ENCODE data around the gene RNF217.
"Not testable (repeated sequence)": the region's sequence is repeated elsewhere in the genome, so short reads cannot be mapped to it uniquely, and the experiment has no call there.

The RNF217 gene

DNA sequence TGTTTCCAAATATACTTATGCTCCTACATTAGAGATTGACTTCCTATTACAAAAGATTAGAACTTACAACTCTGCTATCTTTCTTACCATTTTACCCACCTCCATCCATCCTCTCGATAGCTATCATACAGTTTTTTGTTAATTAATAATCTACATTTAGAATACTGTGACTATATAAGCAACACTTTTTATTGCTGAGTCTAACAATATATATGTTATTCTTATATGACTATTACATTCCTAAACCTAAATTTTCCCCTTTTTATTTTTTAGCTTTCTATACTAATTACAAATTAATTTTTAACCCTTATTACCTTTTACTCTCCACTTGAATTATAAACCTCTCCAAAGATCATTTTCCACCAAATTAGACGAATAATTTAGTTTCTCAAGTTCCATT is 57.0 kb downstream of the RNF217 start:
- DNase-seq (ENCODE audit: low read depth), result no peak

DNA sequence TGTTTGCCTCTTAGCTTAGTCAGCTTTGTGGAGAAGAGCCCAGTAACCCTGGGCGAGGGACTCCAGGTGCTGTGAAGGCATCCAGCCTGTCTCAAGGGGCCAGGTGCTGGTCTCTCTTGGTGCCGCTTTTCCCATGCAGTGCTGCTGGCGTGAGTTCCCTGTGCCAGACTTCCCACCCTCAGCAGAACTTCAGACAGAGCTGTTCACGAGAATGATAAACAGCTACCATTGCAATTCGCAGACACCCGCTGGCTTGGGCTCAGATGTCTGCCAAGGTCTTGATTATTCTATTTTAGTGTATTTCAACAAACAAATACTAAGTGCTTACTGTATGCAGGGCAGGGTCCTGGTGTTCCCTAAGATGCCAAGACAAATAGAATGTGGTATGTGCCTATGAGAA is 57.7 kb downstream of the RNF217 start:
- DNase-seq (ENCODE audit: low read depth), result no peak

DNA sequence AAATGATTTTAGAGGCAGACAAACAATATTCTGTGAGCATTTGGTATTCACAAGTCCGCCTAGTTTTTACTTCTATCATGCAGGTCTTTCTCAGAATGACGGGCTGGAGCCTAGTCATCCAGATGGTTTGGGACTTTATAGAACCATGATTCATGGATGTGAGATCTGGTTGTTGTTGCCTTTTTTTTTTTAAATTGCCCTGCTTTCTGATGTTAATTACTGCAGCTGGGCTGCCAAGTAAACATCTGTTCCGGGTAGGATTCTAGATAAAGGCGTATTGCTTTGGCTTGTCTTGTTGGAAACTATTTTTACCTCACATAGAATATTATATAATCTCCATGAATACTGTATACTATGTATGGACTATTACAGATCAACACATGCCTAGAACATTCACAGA is 58.1 kb downstream of the RNF217 start:
- peak; percentile 67 for DNase-seq (ENCODE audit: low read depth)

DNA sequence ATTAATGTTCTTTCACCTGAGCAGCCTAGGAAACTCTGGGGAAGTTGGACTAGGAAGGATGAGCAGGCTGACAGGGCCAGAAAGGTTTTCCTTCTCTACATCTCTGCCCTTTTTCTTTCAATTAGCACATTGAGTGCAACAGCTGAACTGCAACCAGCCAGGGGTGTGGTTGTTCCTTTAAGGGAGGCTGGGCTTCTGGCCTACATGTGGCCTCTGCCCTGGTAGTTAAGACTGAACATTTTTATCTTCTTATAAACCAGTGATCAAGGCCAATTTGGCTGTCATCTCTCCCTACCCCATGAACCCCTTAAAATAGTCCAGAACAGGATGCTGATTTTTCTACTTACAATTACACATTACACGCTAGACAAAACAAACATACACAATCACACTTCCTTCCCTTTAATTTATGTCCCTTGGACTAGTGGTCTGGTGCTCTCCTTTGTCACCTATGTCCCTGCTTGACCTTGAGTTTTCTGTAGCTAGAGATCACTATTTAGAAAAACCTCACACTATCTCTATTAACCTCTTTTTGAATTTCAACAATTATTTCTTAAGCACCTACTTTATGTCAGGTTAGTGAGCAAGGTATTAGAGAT is 60.3 kb downstream of the RNF217 start:
- no peak for DNase-seq (ENCODE audit: low read depth)

DNA sequence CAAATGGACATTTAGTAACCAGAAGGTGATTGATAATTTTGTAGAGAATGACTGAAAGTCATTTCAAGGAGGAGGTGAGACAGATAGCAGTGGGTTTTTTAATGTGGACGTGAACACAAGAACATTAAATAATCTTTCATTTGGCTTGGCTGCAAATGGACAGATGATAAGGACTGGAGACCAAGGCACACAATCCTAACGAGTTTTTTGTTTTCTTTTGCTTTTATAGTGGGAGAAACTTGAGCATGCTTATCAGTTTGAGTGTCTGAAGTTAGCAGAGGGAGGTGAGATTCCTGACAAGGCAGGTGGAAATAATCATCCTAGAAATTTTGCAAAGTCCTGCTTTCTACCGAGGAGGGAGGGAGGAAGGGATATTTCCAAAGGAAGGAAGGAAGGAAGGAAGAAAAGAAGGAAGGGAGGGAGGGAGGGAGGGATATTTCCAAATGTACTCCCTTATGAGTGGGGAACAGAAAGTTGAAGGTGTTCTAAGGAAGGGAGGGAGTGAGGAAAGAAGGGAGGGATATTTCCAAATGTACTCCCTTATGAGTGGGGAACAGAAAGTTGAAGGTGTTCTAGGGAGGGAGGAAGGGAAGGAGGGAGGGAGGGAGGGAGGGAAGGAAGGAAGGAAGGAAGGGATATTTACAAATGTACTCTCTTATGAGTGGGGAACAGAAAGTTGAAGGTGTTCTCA is 63.1 kb downstream of the RNF217 start:
- no peak for DNase-seq (ENCODE audit: low read depth)

DNA sequence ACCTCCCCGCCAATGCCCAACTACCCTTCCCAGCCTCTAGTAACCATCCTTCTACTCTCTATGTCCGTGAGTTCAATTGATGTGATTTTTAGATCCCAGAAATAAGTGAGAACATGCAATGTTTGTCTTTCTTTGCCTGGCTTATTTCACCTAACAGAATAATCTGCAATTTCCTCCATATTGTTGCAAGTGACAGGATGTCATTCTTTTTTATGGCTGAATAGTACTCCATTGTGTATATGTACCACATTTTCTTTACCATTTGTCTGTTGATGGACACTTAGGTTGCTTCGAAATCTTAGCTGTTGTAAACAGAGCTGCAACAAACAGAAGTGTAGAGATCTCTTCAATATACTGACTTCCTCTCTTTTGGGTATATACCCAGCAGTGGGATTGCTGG is 65.0 kb downstream of the RNF217 start:
- no peak for DNase-seq (ENCODE audit: low read depth)

DNA sequence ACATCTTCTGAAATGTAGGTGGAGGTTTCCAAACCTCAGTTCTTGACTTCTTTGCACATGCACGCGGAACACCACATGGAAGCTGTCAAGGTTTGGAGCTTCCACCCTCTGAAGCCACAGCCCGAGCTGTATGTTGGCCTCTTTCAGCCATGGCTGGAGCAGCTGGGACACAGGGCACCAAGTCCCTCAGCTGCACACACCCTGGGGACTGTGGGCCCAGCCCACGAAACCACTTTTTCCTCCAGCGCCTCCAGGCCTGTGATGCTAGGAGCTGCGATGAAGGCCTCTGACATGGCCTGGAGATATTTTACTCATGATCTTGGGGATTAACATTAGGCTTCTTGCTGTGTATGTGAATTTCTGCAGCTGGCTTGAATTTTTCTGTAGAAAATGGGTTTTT is 68.7 kb downstream of the RNF217 start:
- DNase-seq (ENCODE audit: low read depth), result no peak

DNA sequence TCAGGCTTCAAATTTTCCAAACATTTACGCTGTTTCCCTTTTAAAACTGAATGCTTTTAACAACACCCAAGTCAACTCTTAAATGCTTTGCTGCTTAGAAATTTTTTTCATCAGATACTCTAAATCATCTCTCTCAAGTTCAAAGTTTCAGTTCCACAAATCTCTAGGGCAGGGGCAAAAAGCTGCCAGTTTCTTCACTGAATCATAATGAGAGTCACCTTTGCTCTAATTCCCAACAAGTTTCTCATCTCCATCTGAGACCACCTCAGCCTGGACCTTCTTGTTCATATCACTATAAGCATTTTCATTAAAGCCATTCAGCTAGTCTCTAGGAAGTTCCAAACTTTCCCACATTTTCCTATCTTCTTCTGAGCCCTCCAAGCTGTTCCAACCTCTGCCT is 69.1 kb downstream of the RNF217 start:
- DNase-seq (ENCODE audit: low read depth), result no peak

DNA sequence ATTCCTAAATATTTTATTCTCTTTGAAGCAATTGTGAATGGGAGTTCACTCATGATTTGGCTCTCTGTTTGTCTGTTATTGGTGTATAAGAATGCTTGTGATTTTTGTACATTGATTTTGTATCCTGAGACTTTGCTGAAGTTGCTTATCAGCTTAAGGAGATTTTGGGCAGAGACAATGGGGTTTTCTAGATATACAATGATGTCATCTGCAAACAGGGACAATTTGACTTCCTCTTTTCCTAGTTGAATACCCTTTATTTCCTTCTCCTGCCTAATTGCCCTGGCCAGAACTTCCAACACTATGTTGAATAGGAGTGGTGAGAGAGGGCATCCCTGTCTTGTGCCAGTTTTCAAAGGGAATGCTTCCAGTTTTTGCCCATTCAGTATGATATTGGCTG is 72.7 kb downstream of the RNF217 start:
- not testable (repeated sequence) for DNase-seq (ENCODE audit: low read depth)

DNA sequence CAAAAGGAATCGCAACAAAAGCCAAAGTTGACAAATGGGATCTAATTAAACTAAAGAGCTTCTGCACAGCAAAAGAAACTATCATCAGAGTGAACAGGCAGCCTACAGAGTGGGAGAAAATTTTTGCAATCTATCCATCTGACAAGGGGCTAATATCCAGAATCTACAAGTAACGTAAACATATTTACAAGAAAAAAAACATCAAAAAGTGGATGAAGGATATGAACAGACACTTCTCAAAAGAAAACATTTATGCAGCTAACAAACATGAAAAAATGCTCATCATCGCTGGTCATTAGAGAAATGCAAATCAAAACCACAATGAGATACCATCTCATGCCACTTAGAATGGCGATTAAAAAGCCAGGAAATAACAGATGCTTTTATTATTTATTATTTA is 74.2 kb downstream of the RNF217 start:
- DNase-seq (ENCODE audit: low read depth), result not testable (repeated sequence)

DNA sequence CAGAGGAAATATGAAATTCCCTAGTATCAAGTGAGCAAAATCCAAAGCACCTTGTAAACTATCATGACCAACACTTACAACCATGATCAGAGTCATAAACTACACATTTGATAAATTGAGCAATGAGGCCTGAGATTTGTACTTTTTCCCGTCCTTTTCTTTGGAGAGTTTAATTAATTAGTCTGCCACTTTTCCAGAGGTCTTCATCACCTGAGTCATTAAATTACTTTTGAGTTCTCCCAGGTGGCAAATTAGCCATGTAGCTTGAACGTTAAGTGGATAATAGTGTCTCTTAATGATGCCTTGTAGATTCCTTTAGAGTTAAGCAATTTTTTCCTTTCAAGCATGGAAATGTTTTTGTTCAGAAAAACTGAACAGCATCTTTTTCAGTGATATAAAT is 75.6 kb downstream of the RNF217 start:
- DNase-seq (ENCODE audit: low read depth), result no peak

DNA sequence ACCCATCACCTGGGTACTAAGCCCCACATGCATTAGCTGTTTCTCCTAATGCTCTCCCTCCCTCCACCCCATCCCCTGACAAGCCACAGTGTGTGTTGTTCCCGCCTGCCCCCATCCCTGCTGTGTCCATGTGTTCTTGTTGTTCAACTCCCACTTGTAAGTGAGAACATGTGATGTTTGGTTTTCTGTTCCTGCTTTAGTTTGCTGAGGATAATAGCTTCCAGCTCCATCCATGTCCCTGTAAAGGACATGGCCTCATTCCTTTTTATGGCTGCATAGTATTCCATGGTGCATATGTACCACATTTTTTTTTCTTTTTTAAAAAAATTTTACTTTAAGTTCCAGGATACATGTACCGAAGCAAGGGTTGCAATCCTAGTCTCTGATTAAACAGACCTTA is 76.7 kb downstream of the RNF217 start:
- DNase-seq (ENCODE audit: low read depth), result no peak

DNA sequence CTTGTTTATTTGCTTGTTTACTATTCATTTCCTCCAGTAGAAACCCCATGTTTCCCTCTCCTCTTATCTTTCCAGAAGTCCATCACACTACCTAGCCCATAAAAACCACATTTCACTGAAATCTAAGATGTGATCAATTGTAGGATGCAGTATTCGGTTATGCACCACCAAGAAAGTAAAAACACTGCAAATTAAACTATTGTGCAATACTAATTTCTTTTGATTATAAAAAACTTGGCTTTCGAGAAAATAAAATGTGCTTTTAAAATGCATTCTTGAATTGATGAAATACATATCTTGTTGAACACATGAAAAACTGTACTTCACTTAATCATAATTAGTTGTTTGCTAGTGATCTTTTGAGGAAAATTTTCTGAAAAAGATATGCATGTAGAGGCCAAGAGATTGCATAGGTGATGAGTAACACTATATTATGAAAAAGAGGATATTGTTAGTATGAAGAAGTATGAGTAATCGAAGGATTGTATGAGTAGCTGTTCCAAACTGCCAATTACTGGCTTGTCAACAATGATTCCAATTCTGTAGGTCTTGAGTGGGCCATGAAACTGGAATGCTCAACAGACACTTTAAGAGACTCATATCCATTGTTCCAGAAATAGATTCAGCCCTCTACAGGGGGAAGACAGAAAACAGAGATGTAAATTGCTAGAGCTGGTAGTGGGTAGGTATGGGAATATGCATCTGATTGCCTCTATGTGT is 79.7 kb downstream of the RNF217 start:
- no peak for DNase-seq (ENCODE audit: low read depth)

DNA sequence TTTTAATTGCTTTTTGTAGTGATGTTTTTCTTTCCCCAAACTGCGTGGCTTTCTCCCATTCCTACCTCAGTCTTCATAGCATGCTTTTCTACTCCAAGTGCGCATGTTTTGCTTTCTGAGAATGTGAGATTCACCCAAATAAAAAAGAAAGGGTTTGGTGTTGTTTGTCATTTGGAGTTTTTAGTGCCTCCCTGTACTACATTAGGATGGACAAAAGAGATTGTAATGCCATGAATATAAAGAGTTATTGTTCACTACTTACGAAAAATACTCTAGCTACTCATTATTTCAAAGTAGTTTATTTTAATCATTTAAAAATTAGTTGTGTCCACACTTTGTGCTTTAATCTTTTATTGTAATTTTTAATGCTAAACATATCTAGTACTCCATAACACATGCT is 81.8 kb downstream of the RNF217 start:
- DNase-seq (ENCODE audit: low read depth), result no peak

DNA sequence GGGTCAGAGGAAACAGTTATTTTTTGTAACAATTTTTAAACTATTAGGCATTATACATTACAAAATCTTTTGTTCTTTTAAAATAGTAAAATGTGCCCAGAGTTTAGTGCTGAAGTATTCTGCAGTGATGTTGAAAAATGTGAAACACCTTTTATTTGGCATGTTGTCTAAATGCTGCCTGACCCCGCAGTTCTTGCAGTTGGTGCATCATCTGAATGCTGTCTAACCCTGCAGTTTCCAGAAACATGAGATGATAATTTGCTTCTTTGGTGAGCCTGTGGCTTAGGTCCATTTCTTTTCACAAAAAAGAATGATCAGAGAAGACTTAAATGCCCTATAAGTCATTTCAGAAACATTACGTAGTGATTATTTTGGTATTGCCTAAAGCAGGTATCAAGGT is 82.4 kb downstream of the RNF217 start:
- DNase-seq (ENCODE audit: low read depth), result no peak

DNA sequence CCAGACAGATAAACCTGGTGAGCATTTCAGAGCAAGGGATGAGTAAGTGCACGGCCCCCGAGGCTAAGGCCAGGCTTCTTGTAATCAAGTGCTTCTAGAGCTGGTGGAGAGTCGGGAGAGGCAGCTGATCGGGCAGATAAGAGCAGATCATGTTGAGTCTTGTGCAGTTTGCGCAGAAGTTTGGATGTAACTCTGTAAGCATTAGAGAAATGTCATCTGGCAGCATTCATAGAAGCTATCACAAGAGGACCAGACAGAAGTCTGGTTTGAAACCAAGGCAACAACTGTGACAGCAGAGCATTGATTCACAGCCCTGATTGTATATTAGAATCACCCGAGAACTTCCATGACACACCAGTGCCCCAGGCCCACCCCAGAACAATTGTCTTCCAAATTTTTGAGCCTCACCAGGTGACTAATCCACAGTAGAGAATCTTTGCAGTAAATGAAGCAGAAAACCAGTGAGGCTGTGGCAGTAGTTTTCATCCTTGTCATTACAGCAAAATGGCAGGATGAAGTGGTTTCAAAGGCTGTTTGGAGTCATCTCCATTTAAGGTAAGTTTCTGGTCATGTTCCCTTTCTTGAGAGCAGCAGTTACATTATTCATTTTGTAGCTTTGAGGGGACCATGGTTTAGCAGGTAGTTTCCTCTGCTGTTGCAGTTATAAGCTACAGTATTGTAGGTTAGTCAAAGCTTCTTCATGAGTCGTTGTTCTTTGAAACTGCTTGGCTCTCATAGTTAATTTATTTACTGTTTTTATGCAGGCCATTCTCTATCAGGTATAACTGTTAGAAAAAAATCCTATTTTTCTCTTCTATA is 84.1 kb downstream of the RNF217 start:
- peak; percentile 67 for DNase-seq (ENCODE audit: low read depth)

DNA sequence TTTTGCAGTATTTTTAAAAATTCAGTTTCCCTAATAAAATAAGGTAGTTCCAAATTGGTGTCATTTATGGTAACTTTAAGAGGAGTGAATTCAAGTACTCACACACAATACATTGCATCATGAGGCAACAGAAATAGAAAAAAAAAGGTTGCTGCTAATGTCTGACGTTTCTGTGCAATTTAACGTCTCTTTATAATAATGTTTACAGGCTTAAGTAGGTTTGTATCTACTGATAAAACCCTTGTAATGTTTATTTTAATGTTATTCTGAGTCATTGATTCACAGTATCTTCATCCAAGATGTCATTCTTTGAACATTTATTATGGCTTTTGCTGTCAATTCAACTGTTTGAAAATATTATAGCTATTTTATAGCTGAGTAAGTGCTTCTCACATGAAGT is 86.0 kb downstream of the RNF217 start:
- no peak for DNase-seq (ENCODE audit: low read depth)

DNA sequence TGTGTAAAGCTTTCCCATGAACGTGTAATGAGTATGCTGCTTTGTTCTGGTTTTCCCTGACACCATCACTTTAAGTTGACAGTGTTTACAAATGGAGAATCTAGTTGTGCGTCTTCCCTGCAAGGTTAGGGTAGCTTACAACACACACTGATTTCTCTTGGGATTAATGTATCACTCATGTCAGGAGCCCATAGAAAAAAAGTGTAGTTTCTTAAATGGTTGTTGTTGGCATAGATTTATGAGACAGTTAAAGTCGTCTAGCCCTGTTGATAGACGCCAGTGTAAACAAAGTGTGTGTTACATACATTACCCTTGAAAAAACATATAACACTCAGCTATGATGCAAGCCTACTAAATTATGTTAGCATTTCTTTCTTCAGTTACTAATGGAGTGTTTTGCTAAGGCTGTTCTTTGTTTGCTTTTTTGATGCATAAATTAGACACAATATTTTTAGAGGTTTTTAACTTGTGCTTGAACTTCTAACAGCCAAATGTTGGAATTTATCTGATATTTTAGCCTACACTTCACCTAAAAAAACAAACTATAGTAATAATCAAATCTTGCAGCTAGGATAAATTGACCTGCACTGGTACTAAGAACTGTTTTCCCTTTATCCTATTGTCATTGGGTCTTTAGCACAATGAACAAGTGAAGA is 88.6 kb downstream of the RNF217 start:
- peak; percentile 78 for DNase-seq (ENCODE audit: low read depth)

DNA sequence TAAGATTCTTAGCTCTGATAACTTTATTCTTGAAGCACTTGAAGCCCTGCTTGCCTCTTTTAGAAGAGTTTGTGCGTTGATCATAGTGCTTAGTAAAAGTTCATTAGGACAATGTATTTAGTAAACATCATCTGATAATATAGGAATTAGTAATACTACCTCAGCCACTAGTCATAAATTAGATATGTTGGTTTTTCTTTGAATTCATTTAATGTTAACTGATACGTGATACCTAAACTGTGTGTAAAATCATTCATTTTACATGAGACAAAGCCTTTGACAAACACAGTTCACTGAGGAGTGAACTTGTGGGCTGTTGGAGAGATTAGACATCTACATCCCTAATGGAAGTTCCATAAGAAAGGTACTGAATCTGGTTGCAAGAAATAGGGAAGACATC is 91.6 kb downstream of the RNF217 start:
- no peak for DNase-seq (ENCODE audit: low read depth)

DNA sequence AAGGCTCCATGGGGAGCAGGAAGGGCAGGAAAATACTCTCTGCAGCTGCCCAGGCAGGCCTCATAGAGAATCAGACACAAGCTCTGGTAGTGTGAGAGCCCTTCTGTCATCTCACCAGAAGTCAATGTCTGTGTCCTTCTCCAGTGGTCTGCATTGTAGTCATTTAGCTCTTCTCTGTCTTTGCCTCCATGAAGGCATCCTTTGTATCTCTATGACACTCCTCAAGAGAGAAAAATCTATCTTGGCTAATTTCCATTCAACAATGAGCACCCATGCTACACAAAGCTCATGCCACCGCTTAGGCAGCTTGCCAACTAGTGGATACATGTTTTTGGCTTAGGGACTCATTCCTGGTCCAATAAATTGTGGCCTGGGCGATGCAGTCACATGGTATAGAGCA is 92.1 kb downstream of the RNF217 start:
- DNase-seq (ENCODE audit: low read depth), result no peak

DNA sequence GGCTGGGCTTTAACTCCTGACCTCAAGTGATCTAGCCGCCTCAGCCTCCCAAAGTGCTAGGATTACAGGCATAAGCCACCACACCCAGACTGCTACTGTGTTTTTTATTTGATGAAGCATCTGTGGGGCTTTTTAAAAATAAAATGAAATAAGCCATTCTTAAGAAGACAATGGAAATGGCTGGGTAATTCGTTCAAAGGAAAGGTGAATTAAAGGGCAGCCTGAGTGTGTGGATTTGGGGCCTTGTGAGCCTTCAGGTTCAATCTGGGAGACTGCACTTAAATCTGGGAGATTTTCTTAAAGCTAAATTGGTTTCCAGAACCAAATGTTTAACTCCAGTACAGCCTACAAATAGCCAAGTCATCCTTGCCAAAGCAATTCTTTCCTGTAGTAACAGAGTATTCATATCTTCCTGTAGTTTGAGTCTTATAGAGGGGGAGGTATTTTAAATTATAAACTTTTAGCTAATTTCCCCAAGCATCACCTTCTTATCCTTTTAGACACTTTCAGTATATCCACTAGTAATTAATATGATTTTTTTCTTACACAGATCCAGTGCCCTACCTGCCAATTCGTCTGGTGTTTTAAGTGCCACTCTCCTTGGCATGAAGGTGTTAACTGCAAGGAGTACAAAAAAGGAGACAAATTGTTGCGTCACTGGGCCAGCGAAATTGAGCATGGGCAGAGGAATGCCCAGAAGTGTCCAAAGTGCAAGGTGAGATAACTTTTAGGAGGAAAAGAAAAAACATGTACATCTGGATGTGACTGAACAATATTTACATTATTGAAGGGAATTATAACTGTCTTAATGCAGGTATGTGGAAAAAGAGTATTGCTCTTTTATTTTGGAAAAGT is 95.4 kb downstream of the RNF217 start:
- DNase-seq (ENCODE audit: low read depth), result no peak
